A673 (cell line): ENCODE results near the gene GNGT2. TPM values are rescaled to one million over a fixed set of nuclear protein-coding genes. Genes with fewer than 3 reads are reported as not detected.

Experiments used
- BruUV-seq: library from RNA; stranded (reverse); fragments of 400-500 nt; replicated peaks from 2 replicates; lab custom pipeline; 2021; lab: Mats Ljungman, UMichigan
- CTCF ChIA-PET: fragments of 300-600 bp; sonication (Branson Sonifier 250); formaldehyde crosslinking; loops from one replicate; lab custom pipeline; 2022; ENCODE audit warnings: antibody characterized with exemption; lab: Charles Lee
- POLR2A ChIA-PET: fragments of 300-600 bp; sonication (Branson Sonifier 250); formaldehyde crosslinking; loops from one replicate; lab custom pipeline; 2022; ENCODE audit warnings: antibody characterized with exemption; ENCODE audit not compliant: low non-redundant PET; lab: Charles Lee
- DNase-seq: peaks from one replicate; pipeline ENCODE4 v3.0.0-alpha.2; 2015; ENCODE audit warnings: low spot score
- H3K27ac ChIP-seq: fragments of 200-600 bp; sonication (generic); 2 replicates; pipeline ENCODE4 v1.5.1; 2016; ENCODE audit warnings: mixed run types, low read depth, mild to moderate bottlenecking, mixed read lengths, antibody characterized with exemption, low read length; ENCODE audit not compliant: poor library complexity, severe bottlenecking
- H3K27me3 ChIP-seq: fragments of 200-600 bp; sonication (generic); replicated peaks from 2 replicates; pipeline ENCODE4 v1.6.1; 2017; ENCODE audit warnings: mixed run types, low read depth, mild to moderate bottlenecking, mixed read lengths, antibody characterized with exemption, low read length; ENCODE audit not compliant: insufficient read depth, poor library complexity
- H3K36me3 ChIP-seq: fragments of 200-600 bp; sonication (generic); 2 replicates; pipeline ENCODE4 v1.6.1; 2016; ENCODE audit warnings: mixed run types, mild to moderate bottlenecking, mixed read lengths, antibody characterized with exemption, low read length; ENCODE audit not compliant: insufficient read depth, poor library complexity, severe bottlenecking
- H3K4me1 ChIP-seq: fragments of 200-600 bp; sonication (generic); 2 replicates; pipeline ENCODE4 v1.6.1; 2017; ENCODE audit warnings: mixed run types, mild to moderate bottlenecking, mixed read lengths, antibody characterized with exemption, low read length; ENCODE audit not compliant: insufficient read depth, poor library complexity, severe bottlenecking
- H3K4me3 ChIP-seq: fragments of 200-600 bp; sonication (generic); 2 replicates; pipeline ENCODE4 v1.5.1; 2016; ENCODE audit warnings: low read depth, mixed run types, mild to moderate bottlenecking, mixed read lengths, low read length; ENCODE audit not compliant: poor library complexity, severe bottlenecking
- H3K9me3 ChIP-seq: fragments of 200-600 bp; sonication (generic); 2 replicates; pipeline ENCODE4 v1.6.1; 2016; ENCODE audit warnings: mixed run types, low read depth, mild to moderate bottlenecking, mixed read lengths, antibody characterized with exemption, low read length; ENCODE audit not compliant: poor library complexity, severe bottlenecking
- CTCF ChIP-seq: fragments of 300-800, 200-600 bp; sonication (generic); conservative IDR thresholded peaks from 2 replicates; pipeline ENCODE4 v1.5.1; 2017; ENCODE audit warnings: low read depth, mild to moderate bottlenecking, antibody characterized with exemption, low read length, moderate library complexity, mixed read lengths
- EZH2 ChIP-seq: fragments of 200-600 bp; sonication (generic); IDR thresholded peaks from 2 replicates; pipeline ENCODE4 v1.6.1; 2017; ENCODE audit warnings: borderline replicate concordance, low read depth, mild to moderate bottlenecking, mixed read lengths, antibody characterized with exemption, low read length; ENCODE audit not compliant: poor library complexity, severe bottlenecking
- intact Hi-C: fragments of 100-400 bp; cut with micrococcal nuclease; formaldehyde crosslinking; loops from one replicate; pipeline ENCODE4 v1.10.0; 2022; ENCODE audit not compliant: unreplicated experiment
- total RNA-seq: library from RNA; stranded (reverse); gene quantifications from 2 replicates; pipeline ENCODE4 v1.2.3, GENCODE V29; 2021

Gene GNGT2
- total RNA-seq, 1 experiment from 2014 or later = 9.6 TPM

GRCh38 chr17:49200423-49201083, 9.8 kb downstream of the GNGT2 start:
- H3K4me3 ChIP-seq = no peak overlapping the region
- BruUV-seq = no TSS peak
- DNase-seq = no peak
- intact Hi-C loops = no loop called here
- CTCF ChIA-PET = no interaction called here
- TF ChIP-seq CTCF = no peak
- no peak for TF ChIP-seq EZH2
- H3K4me1 ChIP-seq = peaks cover 4% of the 10 kb centered on the region
- POLR2A ChIA-PET = no interaction called here
- H3K36me3 ChIP-seq = no peaks in the 10 kb centered on the region
- no peak overlapping the region for H3K27ac ChIP-seq
- H3K27me3 ChIP-seq = no peaks in the 10 kb centered on the region
- no peaks in the 10 kb centered on the region for H3K9me3 ChIP-seq

- CTCF ChIA-PET = interaction anchor here (0.5 kb wide), 1 partner anchor 681 kb away, joined by 8 read pairs; no protein-coding TSS in a partner anchor
- BruUV-seq = no TSS peak
- no peak overlapping the region for H3K4me3 ChIP-seq
- TF ChIP-seq EZH2 (no peak), CTCF (no peak)
- no peak for DNase-seq
- peaks cover 11% of the 10 kb centered on the region for H3K4me1 ChIP-seq
- intact Hi-C loops = loop anchor here (10.0 kb wide), 1 partner anchor 293 kb away; the partner anchor contains the start of gene UBE2Z
- H3K27ac ChIP-seq = no peak overlapping the region
- H3K9me3 ChIP-seq = no peaks in the 10 kb centered on the region
- H3K27me3 ChIP-seq = no peaks in the 10 kb centered on the region
- POLR2A ChIA-PET = interaction anchor here (0.7 kb wide), 1 partner anchor 24 kb away, joined by 7 read pairs; no protein-coding TSS in a partner anchor
- H3K36me3 ChIP-seq = no peaks in the 10 kb centered on the region
Observed at GRCh38 chr17:49198211-49198610, 12.2 kb downstream of the GNGT2 start.

GRCh38 chr17:49197346-49197998, 12.9 kb downstream of the GNGT2 start:
- intact Hi-C loops = loop anchor here (10.0 kb wide), 1 partner anchor 293 kb away; the partner anchor contains the start of gene UBE2Z
- Histone ChIP-seq H3K36me3 (no peaks in the 10 kb centered on the region), H3K27me3 (no peaks in the 10 kb centered on the region), H3K4me3 (no peak overlapping the region), H3K27ac (no peak overlapping the region), H3K9me3 (no peaks in the 10 kb centered on the region), H3K4me1 (peaks cover 11% of the 10 kb centered on the region)
- BruUV-seq = no TSS peak
- ChIA-PET POLR2A (interaction anchor here (0.6 kb wide), 1 partner anchor 14 kb away, joined by 3 read pairs; no protein-coding TSS in a partner anchor), CTCF (no interaction called here)
- no peak for DNase-seq
- no peak for TF ChIP-seq CTCF
- TF ChIP-seq EZH2 = no peak
